HCT116 (cell line): ENCODE results near the gene SND1. TPM values are rescaled to one million over a fixed set of nuclear protein-coding genes. Genes with fewer than 3 reads are reported as not detected.

ENCODE experiments used
- ATAC-seq: fragments of 200-7000 bp; cut with Tn5 transposase; 2 replicates; pipeline ENCODE4 v1.9.1; 2020; ENCODE audit warnings: mild to moderate bottlenecking, moderate library complexity
- BruUV-seq: library from RNA; stranded (reverse); fragments of 400-500 nt; replicated peaks from 2 replicates; lab custom pipeline; 2021; lab: Mats Ljungman, UMichigan
- CTCF ChIA-PET: fragments of 300-600 bp; sonication (Branson Sonifier 250); formaldehyde crosslinking; loops from one replicate; lab custom pipeline; 2021; ENCODE audit warnings: antibody characterized with exemption; lab: Charles Lee
- POLR2A ChIA-PET: fragments of 300-600, 350-600 bp; sonication (Branson Sonifier 250); formaldehyde crosslinking; loops from one replicate; lab custom pipeline; 2021; ENCODE audit warnings: antibody characterized with exemption; lab: Charles Lee
- RAD21 ChIA-PET, 2 experiments: fragments of 300-600 bp; sonication (Branson Sonifier 250); formaldehyde crosslinking; loops; one replicate each; lab custom pipeline; 2023; ENCODE audit warnings: low total read pairs in 2 of 2; ENCODE audit not compliant: uncharacterized antibody in 2 of 2, unreplicated experiment in 2 of 2, low non-redundant PET in 1 of 2; lab: Charles Lee
- DNase-seq: peaks from one replicate; pipeline ENCODE4 v3.0.0-alpha.2; 2010; ENCODE audit warnings: low read depth, low spot score
- H2AFZ ChIP-seq: fragments of 200-600 bp; shearing (Covaris generic), sonication (generic); 2 replicates; pipeline ENCODE4 v1.6.1; 2017; ENCODE audit warnings: low read depth, mixed run types, mixed read lengths, antibody characterized with exemption, low read length; ENCODE audit not compliant: poor library complexity, severe bottlenecking
- H3K27ac ChIP-seq: 2 replicates; pipeline ENCODE4 v1.5.1; 2012; ENCODE audit warnings: low read depth, low read length
- H3K27me3 ChIP-seq: fragments of 200-600 bp; sonication (generic); 2 replicates; pipeline ENCODE4 v1.6.1; 2016; ENCODE audit warnings: mixed run types, low read length, mixed read lengths; ENCODE audit not compliant: insufficient read depth
- H3K36me3 ChIP-seq, 2 experiments: fragments of 200-500 bp in 1 of 2; fragments of 200-600 bp in 1 of 2; sonication (Bioruptor generic) in 1 of 2; sonication (generic) in 1 of 2; 2 replicates each; pipeline versions ENCODE4 v1.5.1 to v1.6.1; 2014 to 2016; ENCODE audit warnings: low read length in 2 of 2, inconsistent platforms in 1 of 2, mixed read lengths in 1 of 2, mixed run types in 1 of 2; ENCODE audit not compliant: insufficient read depth in 2 of 2, control insufficient read depth in 1 of 2
- H3K4me1 ChIP-seq, 2 experiments: fragments of 200-600 bp in 1 of 2; sonication (generic) in 1 of 2; 2 replicates each; pipeline versions ENCODE4 v1.5.1 to v1.6.1; 2012 to 2017; ENCODE audit warnings: low read length in 2 of 2, inconsistent platforms in 1 of 2, mild to moderate bottlenecking in 1 of 2, mixed read lengths in 1 of 2, mixed run types in 1 of 2, moderate library complexity in 1 of 2; ENCODE audit not compliant: insufficient read depth in 2 of 2, control insufficient read depth in 1 of 2
- H3K4me2 ChIP-seq: fragments of 200-600 bp; sonication (generic); 2 replicates; pipeline ENCODE4 v1.6.1; 2017; ENCODE audit warnings: mixed run types, low read length, mixed read lengths
- H3K4me3 ChIP-seq, 2 experiments: fragments of 200-600 bp in 1 of 2; sonication (generic) in 1 of 2; replicated peaks in 1 of 2; 2 replicates each; pipeline ENCODE4 v1.5.1; 2011 to 2016; ENCODE audit warnings: low read length in 2 of 2, control low read depth in 1 of 2, low read depth in 1 of 2, mild to moderate bottlenecking in 1 of 2, mixed read lengths in 1 of 2, mixed run types in 1 of 2
- H3K79me2 ChIP-seq: fragments of 200-600 bp; sonication (generic); 2 replicates; pipeline ENCODE4 v1.6.1; 2017; ENCODE audit warnings: mild to moderate bottlenecking, mixed run types, low read length, moderate library complexity, mixed read lengths; ENCODE audit not compliant: insufficient read depth
- H3K9ac ChIP-seq: fragments of 200-600 bp; sonication (generic); 2 replicates; pipeline ENCODE4 v1.6.1; 2016; ENCODE audit warnings: low read length, mixed read lengths
- H3K9me2 ChIP-seq: fragments of 200-600 bp; sonication (generic), shearing (Covaris generic); 2 replicates; pipeline ENCODE4 v1.6.1; 2017; ENCODE audit warnings: mixed run types, mild to moderate bottlenecking, moderate library complexity; ENCODE audit not compliant: insufficient read depth
- H3K9me3 ChIP-seq, 2 experiments: fragments of 200-500 bp in 1 of 2; fragments of 200-600 bp in 1 of 2; sonication (Bioruptor generic) in 1 of 2; sonication (generic) in 1 of 2; 2 replicates each; pipeline ENCODE4 v1.6.1; 2014 to 2017; ENCODE audit warnings: low read length in 2 of 2, mixed read lengths in 2 of 2, inconsistent platforms in 1 of 2, low read depth in 1 of 2, mild to moderate bottlenecking in 1 of 2, mixed run types in 1 of 2, moderate library complexity in 1 of 2; ENCODE audit not compliant: control insufficient read depth in 1 of 2, insufficient read depth in 1 of 2
- H4K20me1 ChIP-seq: fragments of 200-600 bp; sonication (generic), shearing (Covaris generic); 2 replicates; pipeline ENCODE4 v1.6.1; 2017; ENCODE audit warnings: mixed run types, mild to moderate bottlenecking, moderate library complexity; ENCODE audit not compliant: insufficient read depth
- CBX3 ChIP-seq: IDR thresholded peaks from 2 replicates; pipeline ENCODE4 v1.6.1; 2012; ENCODE audit warnings: low read depth
- CEBPB ChIP-seq: IDR thresholded peaks from 2 replicates; pipeline ENCODE4 v1.6.1; 2012; ENCODE audit warnings: low read depth
- EGR1 ChIP-seq: IDR thresholded peaks from 2 replicates; pipeline ENCODE4 v1.6.1; 2012; ENCODE audit warnings: low read depth
- EZH2 ChIP-seq: fragments of 200-600 bp; sonication (generic); IDR thresholded peaks from 2 replicates; pipeline ENCODE4 v1.6.1; 2017; ENCODE audit warnings: antibody characterized with exemption, mixed run types
- EZH2phosphoT487 ChIP-seq: fragments of 200-600 bp; IDR thresholded peaks from 2 replicates; pipeline ENCODE4 v1.6.1; 2018; ENCODE audit warnings: antibody characterized with exemption, borderline replicate concordance
- JUND ChIP-seq: IDR thresholded peaks from 2 replicates; pipeline ENCODE4 v1.6.1; 2012
- MAX ChIP-seq: IDR thresholded peaks from 2 replicates; pipeline ENCODE4 v1.6.1; 2012
- RAD21 ChIP-seq: IDR thresholded peaks from 2 replicates; pipeline ENCODE4 v1.6.1; 2012; ENCODE audit warnings: low read depth, mild to moderate bottlenecking
- SIN3A ChIP-seq: IDR thresholded peaks from 2 replicates; pipeline ENCODE4 v1.6.1; 2012; ENCODE audit warnings: low read depth
- TCF7L2 ChIP-seq: IDR thresholded peaks from 2 replicates; pipeline ENCODE4 v1.7.0; 2011; ENCODE audit warnings: borderline replicate concordance, inconsistent platforms; ENCODE audit not compliant: insufficient read depth, insufficient read length; ENCODE audit errors: extremely low read depth
- ZBTB33 ChIP-seq: IDR thresholded peaks from 2 replicates; pipeline ENCODE4 v1.6.1; 2011; ENCODE audit warnings: mild to moderate bottlenecking, low read length, moderate library complexity; ENCODE audit not compliant: insufficient replicate concordance; ENCODE audit errors: extremely low read depth
- ZFX ChIP-seq: fragments of 450-650 bp; IDR thresholded peaks from 2 replicates; pipeline ENCODE4 v1.6.1; 2017
- ZNF274 ChIP-seq: fragments of 200-500 bp; sonication (Bioruptor generic); IDR thresholded peaks from 2 replicates; pipeline ENCODE4 v1.6.1; 2014; ENCODE audit warnings: mild to moderate bottlenecking, low read depth, low read length, inconsistent platforms
- intact Hi-C: fragments of 100-400 bp; cut with micrococcal nuclease; formaldehyde crosslinking; loops from 2 replicates; pipeline ENCODE4 v1.10.0; 2022
- total RNA-seq: library from RNA; stranded (reverse); gene quantifications from one replicate; pipeline ENCODE4 v1.2.1, GENCODE V29; 2021; ENCODE audit not compliant: unreplicated experiment

The SND1 gene
- total RNA-seq, 1 experiment from 2014 or later: 169 TPM

- Histone ChIP-seq H3K36me3 (peaks cover 0 to 21% of the 10 kb centered on the region in 2 experiments; a peak in 2 of 4 replicates), H3K9ac (no peak overlapping the region), H3K27ac (no peak overlapping the region), H3K9me3 (peaks cover 0 to 10% of the 10 kb centered on the region in 2 experiments; a peak in 1 of 4 replicates), H3K9me2 (no peaks in the 10 kb centered on the region), H2AFZ (no peak overlapping the region), H3K4me2 (no peak overlapping the region), H3K27me3 (no peaks in the 10 kb centered on the region), H3K4me1 (peaks cover 0 to 16% of the 10 kb centered on the region in 2 experiments; a peak in 1 of 4 replicates), H3K4me3 (no peak overlapping the region)
- intact Hi-C loops: no loop called here
- no peak for DNase-seq
- ChIA-PET RAD21 (no interaction called here), POLR2A (no interaction called here)
- no TSS peak for BruUV-seq
- no peak for TF ChIP-seq MAX
- TF ChIP-seq TCF7L2: no peak
- no peak for TF ChIP-seq JUND
- no peak for TF ChIP-seq ZFX
- no peak for TF ChIP-seq CEBPB
- no peak for TF ChIP-seq RAD21
- TF ChIP-seq CBX3: peak; percentile 57; the same call in 1 of the 2 replicates
- TF ChIP-seq, all 23 proteins: peak for 1
- H4K20me1 ChIP-seq: no peaks in the 10 kb centered on the region
- ATAC-seq: no peak
- CTCF ChIA-PET: no interaction called here
- H3K79me2 ChIP-seq: no peaks in the 10 kb centered on the region
Observed at GRCh38 chr7:127979113-127979727, 327.2 kb downstream of the SND1 start.

- no peaks in the 10 kb centered on the region for H3K27me3 ChIP-seq
- no peak overlapping the region for H3K4me2 ChIP-seq
- no TSS peak for BruUV-seq
- CTCF ChIA-PET: no interaction called here
- RAD21 ChIA-PET: no interaction called here
- ATAC-seq (no peak), DNase-seq (no peak)
- H3K9ac ChIP-seq: no peak overlapping the region
- no peaks in the 10 kb centered on the region for H4K20me1 ChIP-seq
- POLR2A ChIA-PET: no interaction called here
- peaks cover 0 to 16% of the 10 kb centered on the region in 2 experiments; a peak in 1 of 4 replicates for H3K4me1 ChIP-seq
- TF ChIP-seq CEBPB (no peak), EGR1 (no peak), ZNF274 (no peak), SIN3A (no peak), ZBTB33 (no peak), EZH2phosphoT487 (no peak), EZH2 (no peak)
- TF ChIP-seq, all 23 proteins: peak for 0
- Histone ChIP-seq H3K36me3 (peaks cover 0 to 21% of the 10 kb centered on the region in 2 experiments; a peak in 2 of 4 replicates), H3K27ac (no peak overlapping the region), H3K79me2 (no peaks in the 10 kb centered on the region), H3K4me3 (no peak overlapping the region), H2AFZ (no peak overlapping the region), H3K9me2 (no peaks in the 10 kb centered on the region), H3K9me3 (peaks cover 0 to 10% of the 10 kb centered on the region in 2 experiments; a peak in 1 of 4 replicates)
- intact Hi-C loops: no loop called here
Observed at GRCh38 chr7:127979728-127980126, 327.7 kb downstream of the SND1 start.
